NAMALWA (cell line): ENCODE data around the gene PAFAH1B2.

Experiments used
- DNase-seq: peaks from one replicate; pipeline ENCODE4 v3.0.0-alpha.2; 2015; ENCODE audit warnings: low spot score

Gene PAFAH1B2

DNA sequence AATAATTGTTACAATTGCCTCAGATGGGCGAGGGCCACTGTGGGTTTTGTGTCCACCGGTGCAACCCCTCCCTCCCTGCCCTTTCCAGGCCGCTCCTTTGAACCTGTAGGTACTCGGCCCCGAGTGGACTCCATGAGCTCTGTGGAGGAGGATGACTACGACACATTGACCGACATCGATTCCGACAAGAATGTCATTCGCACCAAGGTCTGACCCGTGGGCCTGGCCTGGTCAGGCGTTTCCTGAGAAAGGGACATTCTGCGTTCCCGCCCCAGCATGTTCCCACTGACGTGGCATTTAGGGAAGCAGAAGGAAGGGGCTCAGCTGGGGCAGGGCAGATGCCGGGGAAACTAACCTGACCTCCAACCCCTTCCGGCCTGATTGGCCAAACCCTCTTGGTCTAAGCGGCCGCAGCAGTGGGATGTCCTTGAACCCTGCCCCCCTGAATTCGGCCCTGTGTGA lies 44.6 kb downstream of the PAFAH1B2 start:
- DNase-seq, result no peak

DNA sequence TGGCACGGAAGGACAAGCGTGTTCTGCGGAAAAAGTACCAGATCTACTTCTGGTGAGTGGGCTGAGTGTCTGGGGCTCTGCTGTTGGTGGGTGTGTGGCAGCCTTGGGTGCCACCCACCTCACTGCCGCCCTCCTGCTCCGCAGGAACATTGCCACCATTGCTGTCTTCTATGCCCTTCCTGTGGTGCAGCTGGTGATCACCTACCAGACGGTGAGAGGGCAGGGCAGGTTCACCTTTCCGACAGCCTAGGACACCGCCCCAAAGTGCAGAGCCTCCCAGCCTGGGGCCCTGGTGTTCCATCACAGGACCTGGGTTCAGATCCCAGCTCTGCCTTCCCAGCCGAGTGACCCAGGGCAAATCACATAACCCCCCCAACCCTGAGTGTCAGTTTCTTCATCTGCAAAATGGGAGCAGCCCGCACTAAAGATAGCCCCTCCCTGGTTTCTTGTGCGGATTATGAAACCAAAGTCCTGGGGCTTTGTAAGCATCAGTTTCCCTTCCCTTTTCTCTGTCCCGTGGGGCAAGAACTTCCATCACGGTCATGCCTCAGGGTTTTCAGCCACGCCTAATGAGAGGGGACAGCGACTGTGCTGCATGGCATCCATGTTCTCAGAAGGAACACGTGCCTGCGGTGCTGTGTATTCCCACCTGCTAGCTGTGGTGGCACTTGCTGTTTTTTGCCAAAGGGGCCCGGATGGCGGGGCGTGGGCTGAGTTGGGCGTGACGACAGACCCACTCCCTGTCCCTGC lies 45.3 kb downstream of the PAFAH1B2 start:
- DNase-seq, result peak; percentile 88

DNA sequence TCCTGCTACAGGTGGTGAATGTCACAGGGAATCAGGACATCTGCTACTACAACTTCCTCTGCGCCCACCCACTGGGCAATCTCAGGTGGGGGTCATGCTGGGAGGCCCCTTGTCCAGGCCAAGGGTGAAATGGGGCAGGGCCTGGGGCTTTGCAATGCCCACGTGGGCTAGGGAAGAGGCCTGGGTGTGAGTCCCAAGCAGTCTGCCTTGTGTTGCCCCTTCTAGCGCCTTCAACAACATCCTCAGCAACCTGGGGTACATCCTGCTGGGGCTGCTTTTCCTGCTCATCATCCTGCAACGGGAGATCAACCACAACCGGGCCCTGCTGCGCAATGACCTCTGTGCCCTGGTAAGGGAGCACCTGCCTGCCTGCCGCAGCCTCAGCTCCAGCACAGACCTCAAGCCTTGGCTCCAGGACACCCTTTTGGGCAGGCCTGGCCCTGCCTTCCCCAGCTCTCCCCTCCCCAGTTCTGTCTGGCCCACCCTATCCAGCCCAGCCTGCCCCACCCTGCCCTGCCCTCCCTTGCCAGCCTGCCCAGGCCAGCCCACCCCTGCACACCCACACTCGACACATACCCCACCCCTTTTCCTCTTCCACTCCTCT lies 46.0 kb downstream of the PAFAH1B2 start:
- no peak for DNase-seq

DNA sequence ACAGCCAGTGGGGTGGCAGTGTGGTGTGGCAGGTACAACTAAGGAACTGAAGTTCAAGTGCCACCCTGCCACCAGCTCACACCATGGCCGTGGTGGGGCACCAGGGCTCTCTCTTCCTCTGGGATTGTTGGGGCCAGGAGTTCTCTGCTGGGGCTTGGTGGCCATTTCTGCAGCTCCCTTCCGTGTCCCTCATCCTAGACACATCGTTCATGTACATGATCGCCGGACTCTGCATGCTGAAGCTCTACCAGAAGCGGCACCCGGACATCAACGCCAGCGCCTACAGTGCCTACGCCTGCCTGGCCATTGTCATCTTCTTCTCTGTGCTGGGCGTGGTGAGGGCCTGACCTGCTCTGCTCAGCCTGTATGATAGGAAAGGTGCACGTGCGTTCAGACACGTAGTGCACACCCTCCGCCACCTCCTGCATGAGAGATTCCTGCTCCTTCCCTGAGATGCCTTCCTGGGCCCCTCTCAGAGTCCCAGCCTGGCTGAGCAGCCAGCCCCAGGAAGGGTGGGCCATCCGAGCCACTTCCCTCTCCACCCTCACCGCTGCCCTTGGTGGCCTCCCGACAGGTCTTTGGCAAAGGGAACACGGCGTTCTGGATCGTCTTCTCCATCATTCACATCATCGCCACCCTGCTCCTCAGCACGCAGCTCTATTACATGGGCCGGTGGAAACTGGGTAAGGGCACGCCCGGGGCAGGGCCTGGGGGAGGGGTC lies 47.8 kb downstream of the PAFAH1B2 start:
- no peak for DNase-seq

DNA sequence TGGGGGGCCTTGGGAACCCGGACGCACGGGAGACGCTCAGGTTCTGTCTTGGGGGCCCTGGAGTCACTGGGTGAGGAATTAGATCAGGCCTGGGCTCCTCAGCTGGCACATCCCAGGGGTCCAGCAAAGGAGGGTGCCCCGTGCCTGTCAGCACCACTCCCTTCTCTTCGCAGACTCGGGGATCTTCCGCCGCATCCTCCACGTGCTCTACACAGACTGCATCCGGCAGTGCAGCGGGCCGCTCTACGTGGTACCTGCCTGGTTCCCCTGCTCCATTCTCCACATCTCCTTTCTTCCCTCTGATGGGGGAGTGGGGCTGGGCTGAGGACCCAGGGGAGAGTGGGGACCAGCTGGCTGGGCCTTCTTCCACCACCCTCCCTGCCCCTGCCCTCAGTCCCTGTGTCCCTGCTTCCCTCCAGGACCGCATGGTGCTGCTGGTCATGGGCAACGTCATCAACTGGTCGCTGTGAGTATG lies 48.4 kb downstream of the PAFAH1B2 start:
- no peak for DNase-seq

DNA sequence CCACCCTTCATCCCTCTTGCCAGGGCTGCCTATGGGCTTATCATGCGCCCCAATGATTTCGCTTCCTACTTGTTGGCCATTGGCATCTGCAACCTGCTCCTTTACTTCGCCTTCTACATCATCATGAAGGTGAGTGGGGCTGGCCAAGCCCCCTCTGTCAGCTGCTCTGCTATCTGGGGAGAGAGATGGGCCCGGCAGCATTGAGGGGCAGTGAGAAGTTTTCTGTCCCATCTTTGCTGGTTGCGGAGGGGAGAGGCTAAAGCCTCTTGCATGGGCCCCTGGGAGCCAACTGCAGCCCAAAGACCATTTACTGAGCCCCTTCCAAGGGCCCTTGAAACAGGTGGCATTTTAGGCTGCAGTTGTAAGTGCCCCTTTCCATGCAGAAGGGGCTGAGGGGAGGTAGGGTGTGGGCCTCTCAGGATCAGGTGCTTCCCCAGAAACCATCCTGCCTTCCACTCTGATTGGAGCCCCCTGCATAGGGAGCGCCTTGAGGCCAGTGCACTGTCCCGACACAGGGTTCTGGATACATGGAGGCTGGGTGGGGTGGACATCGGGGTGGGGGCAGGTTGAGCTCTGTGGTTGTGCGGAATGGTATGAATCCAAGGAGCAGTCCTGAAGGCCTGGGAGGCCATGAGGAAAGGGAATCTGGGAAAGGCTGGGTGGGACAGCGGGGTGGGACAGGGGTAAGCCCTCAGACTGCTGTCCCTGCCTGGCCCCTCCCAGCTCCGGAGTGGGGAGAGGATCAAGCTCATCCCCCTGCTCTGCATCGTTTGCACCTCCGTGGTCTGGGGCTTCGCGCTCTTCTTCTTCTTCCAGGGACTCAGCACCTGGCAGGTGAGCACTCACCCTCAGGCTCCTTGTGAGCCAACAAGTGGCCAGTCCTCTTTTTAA lies 49.3 kb downstream of the PAFAH1B2 start:
- no peak for DNase-seq

DNA sequence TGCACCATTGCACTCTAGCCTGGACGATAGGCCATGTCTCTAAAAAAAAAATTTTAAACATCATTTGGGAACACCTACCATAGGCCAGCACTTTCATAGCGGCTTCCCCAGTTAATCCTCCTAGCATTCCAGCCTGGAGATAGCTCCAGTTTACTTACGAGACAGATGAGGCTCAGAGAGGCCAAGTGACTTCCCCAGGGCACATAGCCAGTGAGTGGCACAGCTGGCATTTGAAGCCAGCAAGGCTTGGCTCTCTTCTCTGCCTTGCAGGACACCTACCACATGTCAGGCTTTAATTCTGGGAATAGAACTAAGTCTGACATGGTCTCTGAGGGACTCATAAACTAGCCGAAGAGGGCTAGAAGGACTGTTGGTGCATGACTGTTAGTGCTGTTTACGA lies 50.2 kb downstream of the PAFAH1B2 start:
- no peak for DNase-seq

DNA sequence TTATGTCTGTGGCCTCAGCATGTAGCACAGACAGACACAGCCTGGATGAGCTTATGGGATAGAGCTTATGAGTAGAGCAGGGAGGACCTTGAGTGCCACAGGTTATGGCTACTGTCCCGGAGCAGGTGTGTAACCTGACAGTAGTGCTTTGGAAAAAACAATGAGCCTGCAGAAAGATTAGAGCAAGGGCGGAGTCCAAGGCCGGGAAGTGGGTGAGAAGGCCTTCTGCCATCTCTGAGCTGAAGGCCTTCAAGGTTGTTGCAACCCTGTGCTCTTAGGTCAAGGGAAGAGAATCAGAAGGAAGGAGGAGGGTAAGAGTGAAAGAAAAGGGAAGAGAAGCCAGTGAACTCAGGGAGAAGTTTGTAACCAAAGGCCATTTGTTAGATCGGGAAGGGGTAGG lies 51.2 kb downstream of the PAFAH1B2 start:
- no peak for DNase-seq

DNA sequence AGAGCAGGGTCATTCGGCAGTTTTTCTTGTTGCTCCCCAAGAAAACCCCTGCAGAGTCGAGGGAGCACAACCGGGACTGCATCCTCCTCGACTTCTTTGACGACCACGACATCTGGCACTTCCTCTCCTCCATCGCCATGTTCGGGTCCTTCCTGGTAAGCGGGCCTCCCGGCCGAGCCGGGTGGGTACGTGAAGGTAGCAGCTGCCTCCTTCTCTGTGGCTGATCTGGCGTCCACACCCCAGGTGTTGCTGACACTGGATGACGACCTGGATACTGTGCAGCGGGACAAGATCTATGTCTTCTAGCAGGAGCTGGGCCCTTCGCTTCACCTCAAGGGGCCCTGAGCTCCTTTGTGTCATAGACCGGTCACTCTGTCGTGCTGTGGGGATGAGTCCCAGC lies 51.7 kb downstream of the PAFAH1B2 start:
- no peak for DNase-seq

DNA sequence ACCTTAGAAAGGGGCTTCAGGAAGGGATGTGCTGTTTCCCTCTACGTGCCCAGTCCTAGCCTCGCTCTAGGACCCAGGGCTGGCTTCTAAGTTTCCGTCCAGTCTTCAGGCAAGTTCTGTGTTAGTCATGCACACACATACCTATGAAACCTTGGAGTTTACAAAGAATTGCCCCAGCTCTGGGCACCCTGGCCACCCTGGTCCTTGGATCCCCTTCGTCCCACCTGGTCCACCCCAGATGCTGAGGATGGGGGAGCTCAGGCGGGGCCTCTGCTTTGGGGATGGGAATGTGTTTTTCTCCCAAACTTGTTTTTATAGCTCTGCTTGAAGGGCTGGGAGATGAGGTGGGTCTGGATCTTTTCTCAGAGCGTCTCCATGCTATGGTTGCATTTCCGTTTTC lies 52.9 kb downstream of the PAFAH1B2 start:
- no peak for DNase-seq

DNA sequence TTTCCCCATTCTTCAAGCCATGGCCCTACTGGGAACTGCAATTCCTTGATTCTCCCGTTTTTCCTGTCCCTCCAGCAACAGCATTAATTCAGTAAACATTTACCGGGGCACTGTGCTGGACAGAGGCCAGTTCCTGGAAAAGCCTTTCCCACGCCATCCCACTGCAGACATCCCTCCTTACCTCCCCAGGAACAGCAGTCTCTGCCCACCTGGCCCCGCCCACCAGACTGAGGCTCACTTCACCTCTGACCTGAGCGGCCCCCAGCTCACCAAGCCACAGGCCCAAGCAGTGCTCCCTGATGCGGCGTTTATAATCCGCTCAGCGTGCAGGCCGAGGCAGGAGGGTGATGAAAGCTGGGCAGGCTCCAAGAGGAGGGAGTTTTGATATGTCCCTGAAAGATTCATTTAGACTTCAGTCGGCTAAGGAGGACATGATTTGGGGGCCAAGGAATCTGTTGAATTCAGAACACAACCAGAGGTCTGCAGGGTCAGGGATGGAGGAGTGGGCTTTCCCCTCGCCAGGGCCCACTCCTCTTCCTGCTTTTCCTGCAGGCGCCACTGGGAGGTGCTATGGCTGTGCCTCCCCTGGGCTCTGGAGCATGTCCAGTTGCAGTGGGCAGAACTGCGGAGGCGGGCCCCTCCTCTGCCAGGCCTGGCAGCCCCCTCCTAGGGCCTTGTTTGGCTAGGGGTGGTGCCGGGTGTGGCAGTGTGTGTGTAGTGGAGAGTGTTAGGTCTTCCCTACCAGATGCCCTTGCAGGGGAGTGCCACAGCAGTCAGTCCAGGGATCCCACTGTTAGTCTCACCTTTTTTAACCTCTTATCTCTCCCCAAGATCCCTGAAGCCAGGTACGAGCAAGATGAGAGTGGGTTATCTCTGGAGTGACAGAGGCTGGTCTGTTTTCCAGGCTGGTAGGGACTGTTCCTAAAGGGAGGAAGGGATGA lies 53.7 kb downstream of the PAFAH1B2 start:
- peak; percentile 32 for DNase-seq

DNA sequence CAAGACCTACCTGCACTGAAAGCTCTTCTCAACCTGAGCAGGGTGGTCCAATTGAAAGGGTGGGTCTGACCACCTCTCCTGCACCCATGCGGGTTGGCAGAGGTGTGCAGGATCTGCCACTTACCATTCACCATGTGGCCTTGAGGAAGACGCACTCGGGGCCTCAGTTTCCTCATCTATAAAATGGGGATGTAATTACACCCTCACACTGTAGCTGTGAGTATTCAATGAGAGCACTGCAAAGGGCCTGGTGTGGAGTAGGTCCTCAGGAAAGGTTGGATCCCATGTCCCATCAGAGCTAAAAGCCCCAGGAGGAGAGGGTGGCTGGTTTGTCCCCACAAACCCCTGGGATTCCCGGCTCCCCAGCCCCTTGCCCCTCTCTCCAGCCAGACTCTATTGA lies 54.5 kb downstream of the PAFAH1B2 start:
- DNase-seq, result no peak

DNA sequence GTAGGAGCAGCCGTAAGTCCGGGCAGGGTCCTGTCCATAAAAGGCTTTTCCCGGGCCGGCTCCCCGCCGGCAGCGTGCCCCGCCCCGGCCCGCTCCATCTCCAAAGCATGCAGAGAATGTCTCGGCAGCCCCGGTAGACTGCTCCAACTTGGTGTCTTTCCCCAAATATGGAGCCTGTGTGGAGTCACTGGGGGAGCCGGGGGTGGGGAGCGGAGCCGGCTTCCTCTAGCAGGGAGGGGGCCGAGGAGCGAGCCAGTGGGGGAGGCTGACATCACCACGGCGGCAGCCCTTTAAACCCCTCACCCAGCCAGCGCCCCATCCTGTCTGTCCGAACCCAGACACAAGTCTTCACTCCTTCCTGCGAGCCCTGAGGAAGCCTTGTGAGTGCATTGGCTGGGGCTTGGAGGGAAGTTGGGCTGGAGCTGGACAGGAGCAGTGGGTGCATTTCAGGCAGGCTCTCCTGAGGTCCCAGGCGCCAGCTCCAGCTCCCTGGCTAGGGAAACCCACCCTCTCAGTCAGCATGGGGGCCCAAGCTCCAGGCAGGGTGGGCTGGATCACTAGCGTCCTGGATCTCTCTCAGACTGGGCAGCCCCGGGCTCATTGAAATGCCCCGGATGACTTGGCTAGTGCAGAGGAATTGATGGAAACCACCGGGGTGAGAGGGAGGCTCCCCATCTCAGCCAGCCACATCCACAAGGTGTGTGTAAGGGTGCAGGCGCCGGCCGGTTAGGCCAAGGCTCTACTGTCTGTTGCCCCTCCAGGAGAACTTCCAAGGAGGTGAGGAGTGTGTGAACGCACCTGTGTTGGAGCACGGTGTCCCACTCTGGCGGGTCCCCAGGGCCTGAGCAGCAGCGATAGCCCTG lies 55.2 kb downstream of the PAFAH1B2 start, which contains the start of gene TAGLN:
Gene TAGLN, plus strand, starts transcription at position 318 of the 863 bp plus-strand sequence. CDS start 3,644 bp downstream, outside the sequence.
- no peak for DNase-seq

DNA sequence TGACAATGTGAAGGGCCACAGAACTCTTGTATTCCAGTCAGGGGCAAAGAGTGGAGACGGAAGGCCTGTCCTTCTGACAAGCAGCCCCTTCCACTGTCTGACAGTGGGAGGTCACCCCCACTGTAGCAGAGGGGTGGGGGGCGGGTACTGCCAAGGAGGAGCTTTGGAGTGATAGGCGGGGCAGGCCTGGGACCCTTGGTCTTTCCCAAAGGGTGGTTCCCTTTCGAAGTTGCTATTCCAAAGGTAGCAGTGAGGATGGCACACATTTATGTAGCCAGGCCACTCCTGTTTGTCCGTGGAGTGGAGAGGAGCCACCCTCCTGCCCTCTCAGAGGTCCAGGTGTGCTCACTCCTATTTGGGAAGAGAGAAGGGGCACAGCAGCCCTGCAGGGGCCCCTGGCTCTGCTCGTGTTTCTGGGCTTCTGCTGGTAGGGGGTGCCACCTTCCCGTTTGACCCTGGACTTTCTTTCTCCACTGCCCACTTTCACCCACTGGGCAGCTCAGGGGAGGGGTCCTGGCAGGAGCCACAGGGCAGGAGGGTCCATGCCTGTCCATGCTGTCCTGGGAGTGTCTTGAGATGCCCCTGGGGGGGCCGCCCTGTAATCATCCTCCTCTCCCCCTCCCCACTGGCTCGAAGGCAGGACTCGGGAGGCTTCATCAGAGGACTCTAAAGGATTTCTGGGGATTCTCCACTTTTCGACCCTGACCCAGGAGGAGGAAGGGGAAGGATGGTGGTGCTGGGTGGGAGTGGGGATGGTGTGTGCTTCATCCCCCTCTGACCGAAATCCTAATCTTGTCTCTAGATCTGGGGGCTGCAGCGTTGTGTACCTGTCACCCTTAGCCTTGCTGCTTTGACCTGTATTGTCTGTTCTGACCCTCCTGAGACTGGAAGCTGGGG lies 56.1 kb downstream of the PAFAH1B2 start:
- DNase-seq, result no peak

DNA sequence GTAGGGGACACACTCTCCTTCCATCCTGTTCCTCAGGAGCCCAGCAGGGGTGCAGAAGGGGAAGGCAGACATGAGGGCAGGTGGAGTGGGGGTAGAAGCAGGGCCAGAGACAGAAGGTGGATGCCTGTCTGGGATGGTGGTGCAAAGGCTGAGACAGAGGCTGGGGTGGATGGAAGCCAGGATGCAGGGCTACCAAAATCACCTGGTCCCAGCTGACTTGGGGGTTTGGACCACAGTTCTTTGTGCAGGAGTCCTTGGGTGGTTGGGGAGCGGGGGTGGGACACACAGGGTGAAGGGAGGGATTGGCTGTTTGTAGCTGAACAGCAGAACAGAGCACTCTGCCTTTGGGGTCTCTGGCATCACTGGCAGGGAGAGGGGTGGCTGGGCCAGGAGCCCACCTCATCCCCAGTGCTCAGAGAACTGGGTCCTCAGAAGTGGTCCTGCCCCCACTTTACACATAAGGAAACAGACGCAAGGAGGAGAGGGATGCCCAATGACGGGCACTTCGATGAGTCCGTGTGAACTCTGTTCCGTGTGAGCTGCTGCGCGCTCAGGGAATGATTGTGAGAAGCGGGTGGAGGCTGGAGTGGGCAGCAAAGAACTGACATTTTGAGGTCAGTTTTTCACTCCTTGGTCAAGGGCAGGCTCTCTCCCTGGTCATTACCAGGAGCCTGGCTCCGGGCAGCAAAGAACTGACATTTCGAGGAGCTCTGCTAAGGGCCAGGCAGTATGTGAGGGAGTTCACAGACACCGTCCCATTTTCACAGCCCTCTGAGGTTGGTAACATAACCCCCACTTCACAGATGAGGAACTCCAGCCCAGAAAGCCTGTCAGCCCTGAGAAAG lies 56.9 kb downstream of the PAFAH1B2 start:
- no peak for DNase-seq

DNA sequence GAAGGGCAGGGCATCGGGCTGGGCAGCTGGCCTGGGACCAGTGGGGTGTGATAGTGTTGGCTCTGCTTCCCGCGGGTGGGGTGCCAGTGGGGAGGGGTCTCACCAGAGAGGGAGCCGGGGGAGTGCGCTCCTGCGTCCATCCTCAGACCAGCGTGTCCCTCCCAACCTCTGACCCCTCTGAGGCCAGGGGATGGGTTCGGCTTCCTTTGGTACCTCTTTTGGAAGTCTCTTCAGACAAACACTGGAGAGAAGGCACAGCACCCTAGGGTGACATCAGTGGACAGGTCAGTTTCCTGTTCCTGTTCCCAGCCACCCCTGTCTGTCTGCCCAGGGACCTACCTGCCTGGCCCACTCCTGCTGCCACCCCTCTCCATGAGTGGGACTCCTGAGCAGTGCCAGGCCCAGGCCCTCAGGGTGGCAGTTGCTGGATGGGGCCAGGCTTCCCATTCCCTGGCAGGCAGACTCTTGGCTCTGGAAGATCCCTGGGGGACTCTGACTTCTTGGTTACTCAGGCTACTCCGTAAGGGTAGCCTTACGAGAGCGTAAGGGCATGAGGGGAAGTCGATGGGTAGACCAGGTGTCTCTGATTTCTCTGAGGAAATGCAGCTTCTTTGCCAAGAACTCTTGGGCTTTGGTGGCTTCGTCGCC lies 57.7 kb downstream of the PAFAH1B2 start:
- DNase-seq, result no peak

DNA sequence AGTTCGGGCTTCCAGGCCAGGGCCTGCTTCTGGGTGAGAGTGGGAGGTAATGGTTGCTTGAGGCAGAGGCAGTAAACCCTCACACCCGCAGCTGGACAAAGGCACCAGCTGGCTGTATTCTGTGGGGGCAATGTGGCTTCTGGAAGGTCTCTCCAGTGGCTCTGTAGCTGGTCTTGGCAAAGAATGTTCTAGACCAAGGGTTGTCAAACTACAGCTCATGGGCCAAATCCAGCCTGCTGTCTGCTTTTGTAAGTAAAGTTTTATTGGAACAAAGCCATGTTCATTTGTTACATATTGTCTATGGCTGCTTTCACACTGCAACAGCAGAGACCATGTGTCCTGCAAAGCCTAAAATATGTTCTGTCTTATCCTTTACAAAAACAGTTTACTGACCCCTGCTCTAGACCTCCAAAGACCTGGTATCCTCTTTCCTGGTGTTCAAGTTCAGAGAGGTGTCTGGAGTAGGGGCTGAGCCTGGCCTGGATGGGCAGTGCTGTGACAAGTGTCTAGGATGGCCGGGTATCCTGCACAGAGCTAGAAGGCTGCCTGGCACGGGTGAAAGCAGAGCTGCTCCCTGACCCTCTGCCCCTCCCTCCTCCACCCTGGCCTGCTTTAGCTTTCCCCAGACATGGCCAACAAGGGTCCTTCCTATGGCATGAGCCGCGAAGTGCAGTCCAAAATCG lies 58.4 kb downstream of the PAFAH1B2 start:
- no peak for DNase-seq
